Endothelial cell of umbilical vein (primary cell): ENCODE results near the gene CEP97.

Source experiments
- CTCF ChIP-seq, 2 donors: IDR thresholded peaks; 1 replicate in 1 of 2; 2 replicates in 1 of 2; pipeline ENCODE4 v1.5.1; 2011; ENCODE audit warnings: low read length in 2 of 2, mild to moderate bottlenecking in 2 of 2, moderate library complexity in 2 of 2, control low read depth in 1 of 2, inconsistent platforms in 1 of 2, low read depth in 1 of 2; ENCODE audit not compliant: insufficient read depth in 1 of 2; ENCODE audit errors: extremely low read depth in 1 of 2
- EZH2 ChIP-seq: IDR thresholded peaks from 2 replicates; pipeline ENCODE4 v1.6.1; 2012; ENCODE audit warnings: borderline replicate concordance, low read depth, mild to moderate bottlenecking, moderate library complexity, low read length, inconsistent platforms; ENCODE audit not compliant: severe bottlenecking
- JUN ChIP-seq: IDR thresholded peaks from 2 replicates; pipeline ENCODE4 v1.6.1; 2011; ENCODE audit warnings: borderline replicate concordance, low read depth; ENCODE audit not compliant: insufficient read length, insufficient read depth
- POLR2A ChIP-seq: IDR thresholded peaks from 2 replicates; pipeline ENCODE4 v1.6.1; 2012; ENCODE audit warnings: low read depth, mild to moderate bottlenecking, control low read depth, low read length
- POLR2AphosphoS5 ChIP-seq: IDR thresholded peaks from 2 replicates; pipeline ENCODE4 v1.6.1; 2012; ENCODE audit warnings: low read depth, mild to moderate bottlenecking, control low read depth, low read length, moderate library complexity; ENCODE audit not compliant: insufficient read depth

- TF ChIP-seq CTCF (IDR thresholded peaks at IDR 0.05; ENCODE audit: extremely low read depth in 1 of 2, insufficient read depth in 1 of 2, low read depth in 1 of 2, low read length in 2 of 2) (no peak), JUN (no peak), EZH2 (no peak), POLR2A (no peak), POLR2AphosphoS5 (no peak)
Measured at GRCh38 chr3:101690972-101691371, 33.4 kb upstream of the CEP97 start.
